ENCODE data around the gene NFATC2.

Gene NFATC2

DNA sequence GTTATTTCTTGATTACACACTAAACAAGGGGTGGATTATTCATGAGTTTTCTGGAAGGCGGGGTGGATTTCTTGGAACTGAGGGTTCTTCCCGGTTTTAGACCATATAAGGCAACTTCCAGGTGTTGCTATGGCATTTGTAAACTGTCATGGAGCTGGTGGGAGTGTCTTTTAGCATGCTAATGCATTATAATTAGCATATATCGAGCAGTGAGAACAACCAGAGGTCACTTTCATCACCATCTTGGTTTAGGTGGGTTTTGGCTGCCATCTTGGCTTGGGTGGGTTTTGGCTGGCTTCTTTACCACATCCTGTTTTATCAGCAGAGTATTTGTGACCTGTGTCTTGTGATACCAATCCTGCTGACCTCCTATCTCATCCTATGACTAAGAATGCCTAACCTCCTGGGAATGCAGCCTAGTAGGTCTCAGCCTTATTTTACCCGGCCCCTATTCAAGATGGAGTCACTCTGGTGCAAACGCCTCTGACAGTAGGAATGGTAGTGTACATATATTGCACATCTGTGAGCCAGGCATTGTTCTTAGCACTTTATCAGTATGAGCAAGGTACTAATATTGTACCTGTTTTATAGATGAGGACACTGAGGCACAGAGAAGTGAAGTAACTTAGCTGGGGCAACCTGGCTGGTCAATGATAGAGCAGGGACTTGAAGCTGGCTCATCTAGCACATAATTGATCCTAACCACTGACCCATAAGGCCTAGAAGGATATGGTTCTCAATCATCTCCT is 203.7 kb downstream of the NFATC2 start:
- TF ChIP-seq, protein P1, sequence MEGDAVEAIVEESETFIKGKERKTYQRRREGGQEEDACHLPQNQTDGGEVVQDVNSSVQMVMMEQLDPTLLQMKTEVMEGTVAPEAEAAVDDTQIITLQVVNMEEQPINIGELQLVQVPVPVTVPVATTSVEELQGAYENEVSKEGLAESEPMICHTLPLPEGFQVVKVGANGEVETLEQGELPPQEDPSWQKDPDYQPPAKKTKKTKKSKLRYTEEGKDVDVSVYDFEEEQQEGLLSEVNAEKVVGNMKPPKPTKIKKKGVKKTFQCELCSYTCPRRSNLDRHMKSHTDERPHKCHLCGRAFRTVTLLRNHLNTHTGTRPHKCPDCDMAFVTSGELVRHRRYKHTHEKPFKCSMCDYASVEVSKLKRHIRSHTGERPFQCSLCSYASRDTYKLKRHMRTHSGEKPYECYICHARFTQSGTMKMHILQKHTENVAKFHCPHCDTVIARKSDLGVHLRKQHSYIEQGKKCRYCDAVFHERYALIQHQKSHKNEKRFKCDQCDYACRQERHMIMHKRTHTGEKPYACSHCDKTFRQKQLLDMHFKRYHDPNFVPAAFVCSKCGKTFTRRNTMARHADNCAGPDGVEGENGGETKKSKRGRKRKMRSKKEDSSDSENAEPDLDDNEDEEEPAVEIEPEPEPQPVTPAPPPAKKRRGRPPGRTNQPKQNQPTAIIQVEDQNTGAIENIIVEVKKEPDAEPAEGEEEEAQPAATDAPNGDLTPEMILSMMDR (IDR thresholded peaks at IDR 0.05; ENCODE audit: borderline replicate concordance, insufficient read depth, low read depth, low read length), result no peak

DNA sequence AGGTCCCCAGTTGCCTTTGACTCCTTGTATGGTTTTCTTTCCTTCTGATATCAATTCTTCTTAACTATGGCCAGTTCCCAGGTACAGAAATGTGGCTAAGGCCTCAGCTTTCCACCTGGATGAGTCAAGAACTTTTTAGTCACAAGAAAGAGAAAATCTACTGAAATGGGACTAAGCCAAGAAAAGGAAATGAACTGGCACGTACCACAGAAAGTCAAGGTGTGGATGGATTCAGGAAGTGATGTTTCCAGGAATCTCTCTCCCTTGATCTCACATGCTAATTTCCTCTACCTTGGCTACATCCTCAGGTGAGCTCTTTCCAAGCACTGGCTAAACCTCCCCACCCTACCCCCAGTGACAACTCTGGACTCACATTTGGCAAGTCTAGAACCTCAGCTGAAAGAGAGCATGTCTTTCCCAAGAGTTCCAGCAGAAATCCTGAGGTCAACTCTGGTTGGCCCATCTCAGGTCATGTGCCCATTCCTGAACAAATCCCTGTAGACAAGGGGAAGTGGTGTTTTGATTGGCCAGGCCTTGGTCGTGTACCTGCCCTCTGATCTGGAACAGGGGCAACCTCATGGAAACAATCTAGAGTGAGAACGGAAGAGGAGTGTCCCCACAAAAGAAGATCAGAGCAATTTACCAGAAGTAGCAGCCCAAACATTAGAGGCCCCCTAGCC is 205.3 kb downstream of the NFATC2 start:
- no peak overlapping the region for H3K4me3 ChIP-seq (ENCODE audit: low read depth, low read length)
- TF ChIP-seq, protein P1 (IDR thresholded peaks at IDR 0.05; ENCODE audit: borderline replicate concordance, insufficient read depth, low read depth, low read length), result no peak

More for the DNA sequence above, 203.7 kb downstream of the NFATC2 start:
- H3K4me3 ChIP-seq (ENCODE audit: low read depth, low read length), result no peak overlapping the region

Data from GM12875 (cell line).